GM18507 (cell line): ENCODE measurements around the gene PGM2L1.
A peak's percentile ranks its signal among the peaks of the same experiment; 100 is the strongest.
"Not testable (repeated sequence)": the region's sequence is repeated elsewhere in the genome, so short reads cannot be mapped to it uniquely, and the experiment has no call there.

ENCODE experiments used
- DNase-seq: peaks from one replicate; pipeline ENCODE4 v3.0.0; 2011; ENCODE audit warnings: low read depth; ENCODE audit not compliant: insufficient read length; ENCODE audit errors: extremely low spot score
- FAIRE-seq: peaks from 2 replicates; lab custom pipeline; 2011; peaks lifted over from hg19 to GRCh38; lab: Jason Lieb, UNC

PGM2L1 gene

DNA sequence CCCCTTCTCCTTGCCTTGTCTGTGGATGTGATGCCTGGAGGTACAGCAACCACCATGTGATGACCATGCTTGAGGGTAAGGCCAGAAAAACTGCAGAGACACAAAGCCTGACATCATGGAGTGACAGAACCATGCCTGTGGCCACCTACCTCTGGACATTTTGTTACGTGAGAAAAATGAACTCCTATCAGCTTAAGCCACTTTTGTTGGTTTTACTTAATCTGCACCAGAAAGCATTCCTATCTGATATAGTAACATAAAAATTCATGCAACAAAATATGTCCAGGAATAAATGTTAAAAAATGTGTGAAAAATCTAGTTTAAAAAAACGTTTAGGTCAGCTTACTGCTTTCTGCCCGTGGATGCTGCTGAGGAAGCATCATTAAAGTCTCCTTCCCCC is 44.2 kb downstream of the PGM2L1 start:
- FAIRE-seq (no peak), DNase-seq (no peak)

GRCh38 chr11:74347381-74347780 is 50.9 kb downstream of the PGM2L1 start:
- DNase-seq (no peak), FAIRE-seq (no peak)

DNA sequence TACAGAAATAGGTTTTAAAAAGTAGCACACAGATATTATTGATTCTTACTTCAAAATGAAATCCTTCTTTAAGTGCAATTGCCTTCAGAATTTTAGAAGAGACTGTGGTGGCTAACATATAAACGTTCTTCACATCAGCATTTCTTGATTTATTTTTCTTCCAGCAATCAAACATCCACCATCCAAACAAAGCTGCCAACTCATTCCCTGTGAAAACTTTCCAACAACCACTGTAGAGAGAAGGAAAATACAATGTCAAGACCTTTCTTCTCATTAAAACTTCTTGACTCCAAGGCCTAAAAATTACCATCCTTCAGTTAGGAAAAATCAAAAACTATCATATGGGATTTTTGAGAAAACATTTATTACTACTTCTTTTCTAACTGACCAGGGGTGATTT is 52.8 kb downstream of the PGM2L1 start:
- FAIRE-seq (no peak), DNase-seq (no peak)

DNA sequence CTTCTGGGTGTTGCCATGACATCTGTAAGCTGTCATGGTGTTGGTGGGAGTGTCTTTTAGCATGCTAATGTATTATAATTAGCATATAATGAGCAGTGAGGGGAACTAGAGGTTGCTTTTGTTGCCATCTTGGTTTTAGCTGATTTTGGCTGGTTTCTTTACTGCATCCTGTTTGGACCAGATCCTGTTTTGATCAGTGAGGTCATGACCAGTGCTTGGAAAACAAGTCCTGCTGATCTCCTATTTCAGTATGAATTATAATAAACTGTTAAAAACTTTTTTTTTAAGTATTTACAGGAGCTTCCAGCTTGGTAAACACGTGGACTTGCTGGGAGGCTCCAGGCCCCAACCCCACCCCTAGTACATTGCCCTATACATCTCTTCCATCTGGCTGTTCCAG is 56.3 kb downstream of the PGM2L1 start:
- DNase-seq (no peak), FAIRE-seq (no peak)

DNA sequence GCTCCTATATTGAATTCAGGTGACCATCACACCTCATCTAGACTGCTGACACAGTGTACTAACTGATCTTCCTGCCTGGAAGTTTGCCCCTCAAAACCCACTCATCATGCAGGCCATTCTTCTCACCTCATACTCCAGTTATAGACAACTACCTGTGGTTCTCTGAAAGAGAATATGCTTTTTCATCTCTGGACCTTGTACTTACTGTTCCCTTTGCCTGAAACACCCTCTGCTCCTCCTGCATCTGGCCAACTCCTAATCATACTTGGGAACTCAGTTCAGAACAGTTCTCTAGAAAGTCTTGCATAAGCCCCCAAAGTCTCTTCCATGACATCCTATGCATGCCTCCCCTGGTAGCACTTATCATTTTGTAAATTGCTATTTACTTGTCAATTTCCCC is 58.6 kb downstream of the PGM2L1 start:
- DNase-seq: no peak
- no peak for FAIRE-seq

DNA sequence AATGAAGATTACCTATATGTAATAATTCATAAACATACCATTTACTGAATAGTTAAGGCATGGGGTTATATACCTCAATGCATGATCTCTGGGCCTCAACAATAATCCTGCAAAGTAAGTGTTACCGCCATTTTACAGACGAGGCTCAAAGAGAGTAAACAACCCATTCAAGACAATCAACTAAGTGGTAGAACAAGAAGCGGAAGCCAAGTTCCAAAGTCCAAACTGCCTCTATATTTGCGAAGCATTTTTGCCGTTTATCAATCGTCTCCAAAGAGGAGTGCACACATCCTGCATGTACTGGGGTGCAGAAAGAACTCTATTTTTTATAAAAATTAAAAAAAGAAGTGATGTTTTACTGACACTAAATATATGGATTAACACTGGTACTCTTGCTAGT is 59.3 kb downstream of the PGM2L1 start:
- no peak for FAIRE-seq

GRCh38 chr11:74333193-74333592 is 65.0 kb downstream of the PGM2L1 start:
- DNase-seq (no peak), FAIRE-seq (no peak)

More for the DNA sequence above, 59.3 kb downstream of the PGM2L1 start:
- no peak for DNase-seq

DNA sequence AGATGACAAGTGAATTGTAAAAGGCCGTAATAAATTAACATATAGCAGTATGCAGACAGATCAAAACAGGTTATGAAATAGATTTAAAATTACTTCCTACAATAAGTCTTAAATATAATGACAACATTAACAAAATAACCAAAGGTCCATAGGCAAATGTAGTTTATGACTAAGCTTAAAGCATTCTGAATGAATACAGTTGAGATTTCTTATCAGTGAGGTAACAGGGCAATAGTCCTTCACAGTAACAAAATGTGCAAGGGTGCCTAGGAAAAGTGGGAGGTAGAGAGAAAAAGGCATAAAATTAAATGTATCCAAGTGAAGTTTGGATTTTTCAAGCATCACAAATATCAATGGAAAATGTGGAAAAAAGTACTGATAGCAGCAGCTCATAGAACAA is 65.9 kb downstream of the PGM2L1 start:
- FAIRE-seq (no peak), DNase-seq (no peak)

- not testable (repeated sequence) for FAIRE-seq
Measured at GRCh38 chr11:74331000-74331399, 67.2 kb downstream of the PGM2L1 start.

DNA sequence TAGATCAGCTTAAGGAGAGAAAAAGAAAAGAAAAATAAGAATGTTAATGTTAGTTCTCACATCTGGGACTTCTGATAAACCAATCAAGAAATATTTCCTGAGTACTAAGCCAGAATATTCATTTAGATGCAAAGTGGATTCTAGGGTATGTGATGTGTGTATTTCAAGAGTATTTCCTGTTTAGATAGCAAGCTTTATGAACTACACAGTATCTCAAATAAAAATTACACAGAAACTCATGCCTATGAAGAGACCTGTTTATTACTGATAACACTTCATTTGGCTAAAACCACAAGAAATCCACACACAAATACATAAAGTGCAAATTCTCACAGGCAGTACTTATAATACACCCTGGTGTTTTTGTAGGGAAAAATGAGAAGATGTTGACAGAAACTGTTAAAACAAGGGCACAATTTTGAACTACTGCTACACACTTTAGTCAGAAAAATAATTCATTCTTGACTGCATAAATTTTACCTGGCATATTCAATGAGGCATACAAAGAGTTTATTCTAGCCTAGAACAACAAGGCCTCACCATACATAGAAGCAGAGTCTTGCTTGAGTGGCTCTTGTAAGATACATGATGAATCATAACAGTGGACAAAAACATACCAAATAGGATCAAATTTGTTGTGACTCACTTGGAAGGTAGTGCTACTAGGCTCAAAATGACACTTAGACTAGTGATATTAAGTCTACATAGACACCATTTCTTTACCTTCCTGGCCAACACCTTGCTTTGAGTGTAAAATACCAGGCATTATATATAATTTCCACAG is 68.0 kb downstream of the PGM2L1 start:
- DNase-seq (no peak), FAIRE-seq (no peak)

More at GRCh38 chr11:74331000-74331399, 67.2 kb downstream of the PGM2L1 start:
- not testable (repeated sequence) for DNase-seq

DNA sequence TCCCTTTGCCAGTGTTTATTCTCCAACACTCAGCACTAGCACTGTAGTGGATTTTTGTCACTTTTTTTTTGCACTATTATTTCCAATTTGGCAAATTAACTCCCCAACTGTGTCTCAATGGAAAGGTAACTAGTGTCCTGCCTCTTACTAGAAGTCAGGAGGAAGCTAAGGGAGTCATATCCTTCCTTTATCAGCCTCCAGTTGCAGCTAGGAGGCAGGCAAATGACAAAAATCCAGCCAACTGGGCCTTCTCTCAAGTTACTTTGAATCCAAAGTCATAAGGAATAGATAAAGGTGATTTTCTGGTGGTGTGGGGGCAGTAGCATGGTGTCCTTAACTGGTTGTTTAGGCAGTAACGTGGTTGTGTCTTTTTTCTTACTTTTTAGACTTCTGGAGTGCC is 71.2 kb downstream of the PGM2L1 start:
- DNase-seq (no peak), FAIRE-seq (no peak)

DNA sequence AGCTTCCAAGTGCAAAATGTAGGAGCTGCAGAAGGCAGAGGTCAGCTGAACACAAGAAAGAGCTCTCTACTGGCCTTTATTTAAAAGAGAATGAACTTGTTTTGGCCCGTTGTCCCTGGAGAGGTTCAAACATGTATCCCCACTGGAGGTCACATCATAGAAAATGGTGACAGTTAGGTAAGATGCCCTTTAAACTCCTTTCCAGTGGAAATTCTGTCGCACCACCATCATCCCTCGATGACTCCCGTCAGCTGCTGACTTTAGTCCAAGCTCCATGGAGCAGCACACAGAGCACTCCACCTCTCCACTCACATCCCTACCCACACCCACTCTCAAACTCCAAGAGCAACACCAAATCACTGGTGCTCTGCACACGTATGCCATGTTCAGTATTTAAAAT is 71.6 kb downstream of the PGM2L1 start:
- DNase-seq: no peak
- FAIRE-seq: no peak

GRCh38 chr11:74325649-74326645 is 72.3 kb downstream of the PGM2L1 start:
- FAIRE-seq: no peak
- no peak for DNase-seq

GRCh38 chr11:74322667-74323066 is 75.6 kb downstream of the PGM2L1 start:
- no peak for FAIRE-seq

GRCh38 chr11:74321487-74322188 is 76.6 kb downstream of the PGM2L1 start:
- FAIRE-seq: peak; percentile 65
- no peak for DNase-seq

More at GRCh38 chr11:74322667-74323066, 75.6 kb downstream of the PGM2L1 start:
- no peak for DNase-seq

DNA sequence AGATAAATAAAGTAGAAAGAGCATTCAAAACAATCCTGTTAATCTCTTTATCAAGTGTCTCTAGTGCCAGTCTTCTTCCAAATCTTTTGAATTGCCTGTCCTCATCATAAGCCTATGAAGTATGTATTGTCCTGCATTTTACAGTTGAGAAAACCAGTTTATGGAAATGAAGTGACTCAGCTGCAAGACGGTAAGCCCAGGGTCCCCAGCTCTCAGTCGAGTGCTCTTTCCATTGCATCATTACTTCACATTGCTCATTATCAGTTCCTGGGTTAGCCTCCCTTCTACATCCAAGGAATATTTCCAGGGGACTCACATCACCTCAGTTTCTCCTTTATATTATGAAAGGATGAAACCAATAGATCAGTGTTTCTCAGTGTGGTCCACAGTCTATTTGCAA is 77.7 kb downstream of the PGM2L1 start:
- FAIRE-seq (no peak), DNase-seq (no peak)

GRCh38 chr11:74319139-74319816 is 79.0 kb downstream of the PGM2L1 start:
- FAIRE-seq: no peak
- no peak for DNase-seq

GRCh38 chr11:74318241-74318932 is 79.8 kb downstream of the PGM2L1 start:
- FAIRE-seq (no peak), DNase-seq (no peak)
